Neutrophil (primary cell): ENCODE measurements around the gene HIPK2.

Source experiments
- H3K27ac ChIP-seq: fragments of 200-600 bp; sonication (generic); 2 replicates; pipeline ENCODE4 v1.5.1; 2016; ENCODE audit warnings: mild to moderate bottlenecking, moderate library complexity
- H3K27me3 ChIP-seq: fragments of 200-600 bp; sonication (generic); 2 replicates; pipeline ENCODE4 v1.6.0; 2016; ENCODE audit warnings: mild to moderate bottlenecking
- H3K36me3 ChIP-seq: fragments of 200-600 bp; sonication (generic); 2 replicates; pipeline ENCODE4 v1.5.1; 2017
- H3K4me1 ChIP-seq, 2 experiments: fragments of 200-600 bp in 1 of 2; sonication (generic) in 1 of 2; 1 replicate in 1 of 2; 2 replicates in 1 of 2; pipeline versions ENCODE4 v1.5.1 to v1.6.1; 2013 to 2016; ENCODE audit warnings: low read depth in 1 of 2, low read length in 1 of 2, mild to moderate bottlenecking in 1 of 2, moderate library complexity in 1 of 2; ENCODE audit not compliant: control insufficient read depth in 1 of 2, insufficient read depth in 1 of 2
- H3K4me3 ChIP-seq, 2 experiments: fragments of 200-600 bp in 1 of 2; sonication (generic) in 1 of 2; 1 replicate in 1 of 2; 2 replicates in 1 of 2; pipeline ENCODE4 v1.5.1; 2013 to 2016; ENCODE audit warnings: low read depth in 1 of 2, low read length in 1 of 2, mild to moderate bottlenecking in 1 of 2, moderate library complexity in 1 of 2
- H3K9me3 ChIP-seq: fragments of 200-600 bp; sonication (generic); 2 replicates; pipeline ENCODE4 v1.5.1; 2016
- TF ChIP-seq, protein P1 (sequence below): fragments of 200-600 bp; sonication (generic); IDR thresholded peaks from 2 replicates; pipeline ENCODE4 v1.5.1; 2016; ENCODE audit warnings: antibody characterized with exemption

Gene HIPK2

DNA sequence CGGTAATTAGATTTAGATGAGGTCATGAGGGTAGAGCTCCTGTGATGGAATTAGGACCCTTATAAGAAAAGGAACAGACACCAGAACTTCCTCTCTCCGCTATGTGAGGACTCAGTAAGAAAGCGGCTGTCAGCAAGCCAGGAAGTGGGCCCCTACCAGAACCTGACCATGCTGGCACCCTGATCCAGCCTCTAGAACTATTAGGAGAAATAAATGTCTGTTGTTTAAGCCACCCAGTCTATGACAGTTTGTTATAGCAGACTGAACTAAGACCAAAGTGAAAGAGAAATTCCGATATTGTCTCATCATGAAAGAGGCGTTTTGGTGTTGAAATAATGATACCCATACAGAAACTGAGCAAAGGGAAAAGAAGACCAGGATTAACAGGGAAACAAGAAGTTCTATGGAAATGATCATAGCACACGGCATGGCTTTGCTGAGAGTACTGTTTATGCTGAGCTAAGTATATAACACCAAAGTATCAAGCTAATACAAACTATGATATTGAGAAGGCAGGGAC is 245.1 kb downstream of the HIPK2 start:
- H3K27ac ChIP-seq, result no peak overlapping the region

DNA sequence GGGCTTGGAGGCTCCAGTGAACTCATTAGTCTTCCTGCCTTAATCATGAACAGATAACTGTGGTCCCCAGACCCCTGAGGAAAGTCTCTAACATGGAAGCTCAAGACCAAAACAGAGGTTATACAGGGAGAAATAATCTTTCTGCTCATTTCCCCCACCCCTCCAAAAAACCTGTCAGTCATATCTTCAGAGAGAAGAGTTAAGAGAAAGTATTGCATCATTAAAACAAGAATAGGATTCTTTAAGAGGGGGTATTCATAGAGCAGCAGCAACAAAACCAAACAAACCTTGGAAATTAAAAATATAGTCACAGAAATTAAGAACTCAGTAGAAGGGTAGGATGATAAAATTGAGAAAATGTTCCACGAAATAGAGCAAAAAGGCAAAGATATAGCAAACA is 246.7 kb downstream of the HIPK2 start:
- TF ChIP-seq, protein P1, sequence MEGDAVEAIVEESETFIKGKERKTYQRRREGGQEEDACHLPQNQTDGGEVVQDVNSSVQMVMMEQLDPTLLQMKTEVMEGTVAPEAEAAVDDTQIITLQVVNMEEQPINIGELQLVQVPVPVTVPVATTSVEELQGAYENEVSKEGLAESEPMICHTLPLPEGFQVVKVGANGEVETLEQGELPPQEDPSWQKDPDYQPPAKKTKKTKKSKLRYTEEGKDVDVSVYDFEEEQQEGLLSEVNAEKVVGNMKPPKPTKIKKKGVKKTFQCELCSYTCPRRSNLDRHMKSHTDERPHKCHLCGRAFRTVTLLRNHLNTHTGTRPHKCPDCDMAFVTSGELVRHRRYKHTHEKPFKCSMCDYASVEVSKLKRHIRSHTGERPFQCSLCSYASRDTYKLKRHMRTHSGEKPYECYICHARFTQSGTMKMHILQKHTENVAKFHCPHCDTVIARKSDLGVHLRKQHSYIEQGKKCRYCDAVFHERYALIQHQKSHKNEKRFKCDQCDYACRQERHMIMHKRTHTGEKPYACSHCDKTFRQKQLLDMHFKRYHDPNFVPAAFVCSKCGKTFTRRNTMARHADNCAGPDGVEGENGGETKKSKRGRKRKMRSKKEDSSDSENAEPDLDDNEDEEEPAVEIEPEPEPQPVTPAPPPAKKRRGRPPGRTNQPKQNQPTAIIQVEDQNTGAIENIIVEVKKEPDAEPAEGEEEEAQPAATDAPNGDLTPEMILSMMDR, result no peak
- peaks cover 36% of the 10 kb centered on the region for H3K27me3 ChIP-seq
- no peaks in the 10 kb centered on the region for H3K36me3 ChIP-seq
- H3K4me1 ChIP-seq, result peaks cover 0 to 3% of the 10 kb centered on the region in 2 experiments
- no peak overlapping the region for H3K4me3 ChIP-seq
- no peak overlapping the region for H3K27ac ChIP-seq
- H3K9me3 ChIP-seq, result no peaks in the 10 kb centered on the region

More for the DNA sequence above, 245.1 kb downstream of the HIPK2 start:
- Histone ChIP-seq H3K27me3 (peaks cover 20% of the 10 kb centered on the region), H3K36me3 (no peaks in the 10 kb centered on the region), H3K9me3 (no peaks in the 10 kb centered on the region), H3K4me1 (peaks cover 0 to 3% of the 10 kb centered on the region in 2 experiments), H3K4me3 (no peak overlapping the region)
- TF ChIP-seq, protein P1, result no peak

- Histone ChIP-seq H3K4me1 (no peaks in the 10 kb centered on the region), H3K9me3 (no peaks in the 10 kb centered on the region), H3K27ac (no peak overlapping the region), H3K27me3 (peaks cover 67% of the 10 kb centered on the region), H3K4me3 (no peak overlapping the region), H3K36me3 (no peaks in the 10 kb centered on the region)
- TF ChIP-seq, protein P1, result no peak
Observed at GRCh38 chr7:139526578-139527544, 250.9 kb downstream of the HIPK2 start.

DNA sequence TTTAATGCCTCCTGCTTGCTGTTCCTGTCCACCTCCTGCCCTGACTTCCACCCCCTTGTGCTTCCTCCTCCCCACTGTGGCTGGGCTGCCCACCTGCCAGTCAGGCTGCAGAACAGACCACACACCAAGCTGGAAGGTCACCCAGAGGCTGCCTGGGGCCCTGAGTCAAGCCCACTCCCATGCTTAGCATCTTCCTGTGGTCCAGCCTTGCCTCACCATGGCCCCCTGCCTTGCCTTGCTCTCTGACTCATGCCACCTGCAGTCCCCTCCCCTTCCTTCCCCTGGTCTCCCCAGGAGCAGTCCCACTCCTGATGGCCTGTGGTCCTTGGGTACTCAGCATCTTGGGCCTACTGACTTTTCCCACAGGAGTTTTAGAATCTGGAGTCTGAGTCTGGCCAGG is 252.0 kb downstream of the HIPK2 start:
- Histone ChIP-seq H3K4me3 (no peak overlapping the region), H3K4me1 (no peaks in the 10 kb centered on the region), H3K27me3 (peaks cover 76% of the 10 kb centered on the region), H3K27ac (no peak overlapping the region), H3K36me3 (no peaks in the 10 kb centered on the region), H3K9me3 (no peaks in the 10 kb centered on the region)
- TF ChIP-seq, protein P1, result no peak

GRCh38 chr7:139525239-139525638 is 252.6 kb downstream of the HIPK2 start:
- H3K27me3 ChIP-seq, result peaks cover 76% of the 10 kb centered on the region

More at GRCh38 chr7:139525239-139525638, 252.6 kb downstream of the HIPK2 start:
- TF ChIP-seq, protein P1, result no peak
- no peaks in the 10 kb centered on the region for H3K4me1 ChIP-seq
- H3K27ac ChIP-seq, result no peak overlapping the region
- H3K4me3 ChIP-seq, result no peak overlapping the region
- H3K36me3 ChIP-seq, result no peaks in the 10 kb centered on the region
- H3K9me3 ChIP-seq, result no peaks in the 10 kb centered on the region
